A673 (cell line): ENCODE measurements around the gene FOXN3. TPM values are rescaled to one million over a fixed set of nuclear protein-coding genes. Genes with fewer than 3 reads are reported as not detected.

ENCODE experiments used
- BruUV-seq: library from RNA; stranded (reverse); fragments of 400-500 nt; replicated peaks from 2 replicates; lab custom pipeline; 2021; lab: Mats Ljungman, UMichigan
- CTCF ChIA-PET: fragments of 300-600 bp; sonication (Branson Sonifier 250); formaldehyde crosslinking; loops from one replicate; lab custom pipeline; 2022; ENCODE audit warnings: antibody characterized with exemption; lab: Charles Lee
- POLR2A ChIA-PET: fragments of 300-600 bp; sonication (Branson Sonifier 250); formaldehyde crosslinking; loops from one replicate; lab custom pipeline; 2022; ENCODE audit warnings: antibody characterized with exemption; ENCODE audit not compliant: low non-redundant PET; lab: Charles Lee
- DNase-seq: peaks from one replicate; pipeline ENCODE4 v3.0.0-alpha.2; 2015; ENCODE audit warnings: low spot score
- H3K27ac ChIP-seq: fragments of 200-600 bp; sonication (generic); 2 replicates; pipeline ENCODE4 v1.5.1; 2016; ENCODE audit warnings: mixed run types, low read depth, mild to moderate bottlenecking, mixed read lengths, antibody characterized with exemption, low read length; ENCODE audit not compliant: poor library complexity, severe bottlenecking
- H3K27me3 ChIP-seq: fragments of 200-600 bp; sonication (generic); replicated peaks from 2 replicates; pipeline ENCODE4 v1.6.1; 2017; ENCODE audit warnings: mixed run types, low read depth, mild to moderate bottlenecking, mixed read lengths, antibody characterized with exemption, low read length; ENCODE audit not compliant: insufficient read depth, poor library complexity
- H3K36me3 ChIP-seq: fragments of 200-600 bp; sonication (generic); 2 replicates; pipeline ENCODE4 v1.6.1; 2016; ENCODE audit warnings: mixed run types, mild to moderate bottlenecking, mixed read lengths, antibody characterized with exemption, low read length; ENCODE audit not compliant: insufficient read depth, poor library complexity, severe bottlenecking
- H3K4me1 ChIP-seq: fragments of 200-600 bp; sonication (generic); 2 replicates; pipeline ENCODE4 v1.6.1; 2017; ENCODE audit warnings: mixed run types, mild to moderate bottlenecking, mixed read lengths, antibody characterized with exemption, low read length; ENCODE audit not compliant: insufficient read depth, poor library complexity, severe bottlenecking
- H3K4me3 ChIP-seq: fragments of 200-600 bp; sonication (generic); 2 replicates; pipeline ENCODE4 v1.5.1; 2016; ENCODE audit warnings: low read depth, mixed run types, mild to moderate bottlenecking, mixed read lengths, low read length; ENCODE audit not compliant: poor library complexity, severe bottlenecking
- H3K9me3 ChIP-seq: fragments of 200-600 bp; sonication (generic); 2 replicates; pipeline ENCODE4 v1.6.1; 2016; ENCODE audit warnings: mixed run types, low read depth, mild to moderate bottlenecking, mixed read lengths, antibody characterized with exemption, low read length; ENCODE audit not compliant: poor library complexity, severe bottlenecking
- EZH2 ChIP-seq: fragments of 200-600 bp; sonication (generic); IDR thresholded peaks from 2 replicates; pipeline ENCODE4 v1.6.1; 2017; ENCODE audit warnings: borderline replicate concordance, low read depth, mild to moderate bottlenecking, mixed read lengths, antibody characterized with exemption, low read length; ENCODE audit not compliant: poor library complexity, severe bottlenecking
- intact Hi-C: fragments of 100-400 bp; cut with micrococcal nuclease; formaldehyde crosslinking; loops from one replicate; pipeline ENCODE4 v1.10.0; 2022; ENCODE audit not compliant: unreplicated experiment
- total RNA-seq: library from RNA; stranded (reverse); gene quantifications from 2 replicates; pipeline ENCODE4 v1.2.3, GENCODE V29; 2021
- TF ChIP-seq, protein P1 (sequence below): fragments of 300-800, 200-600 bp; sonication (generic); conservative IDR thresholded peaks from 2 replicates; pipeline ENCODE4 v1.5.1; 2017; ENCODE audit warnings: low read depth, mild to moderate bottlenecking, antibody characterized with exemption, low read length, moderate library complexity, mixed read lengths

FOXN3 gene
- total RNA-seq, 1 experiment from 2014 or later, result 15.3 TPM

DNA sequence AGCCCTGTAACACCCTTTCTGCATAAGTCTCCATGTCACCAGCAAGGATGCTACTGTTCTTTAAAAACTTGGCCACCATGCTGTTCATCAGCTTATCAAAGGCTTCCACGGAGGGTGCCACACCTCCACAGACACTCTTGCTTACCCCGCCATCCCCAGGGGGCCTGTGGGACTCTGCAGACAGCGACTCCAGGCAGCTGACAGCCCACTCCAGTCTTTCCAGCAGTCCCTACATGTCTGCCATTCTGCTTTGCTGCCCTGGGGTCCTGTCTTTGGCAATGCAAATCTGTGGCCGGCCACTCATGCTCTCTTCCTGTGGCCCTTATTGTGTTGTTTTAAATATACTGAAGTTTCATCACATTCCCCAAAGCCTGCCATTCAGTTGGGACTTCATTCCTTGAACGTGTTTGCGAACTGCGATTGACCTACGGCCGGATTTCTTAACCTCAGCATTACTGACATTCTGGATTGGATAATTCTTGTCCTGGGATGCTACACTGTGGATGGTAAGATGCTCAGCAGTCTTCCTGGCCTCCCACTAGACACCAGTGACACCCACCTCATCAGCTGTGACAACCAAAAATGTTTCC, 125.6 kb downstream of the FOXN3 start:
- no peak overlapping the region for H3K4me3 ChIP-seq
- no TSS peak for BruUV-seq
- H3K4me1 ChIP-seq, result no peaks in the 10 kb centered on the region
- POLR2A ChIA-PET, result no interaction called here
- H3K27ac ChIP-seq, result no peak overlapping the region
- no peak for DNase-seq
- H3K27me3 ChIP-seq, result no peaks in the 10 kb centered on the region
- intact Hi-C loops, result no loop called here
- no peak for TF ChIP-seq EZH2
- TF ChIP-seq, protein P1, sequence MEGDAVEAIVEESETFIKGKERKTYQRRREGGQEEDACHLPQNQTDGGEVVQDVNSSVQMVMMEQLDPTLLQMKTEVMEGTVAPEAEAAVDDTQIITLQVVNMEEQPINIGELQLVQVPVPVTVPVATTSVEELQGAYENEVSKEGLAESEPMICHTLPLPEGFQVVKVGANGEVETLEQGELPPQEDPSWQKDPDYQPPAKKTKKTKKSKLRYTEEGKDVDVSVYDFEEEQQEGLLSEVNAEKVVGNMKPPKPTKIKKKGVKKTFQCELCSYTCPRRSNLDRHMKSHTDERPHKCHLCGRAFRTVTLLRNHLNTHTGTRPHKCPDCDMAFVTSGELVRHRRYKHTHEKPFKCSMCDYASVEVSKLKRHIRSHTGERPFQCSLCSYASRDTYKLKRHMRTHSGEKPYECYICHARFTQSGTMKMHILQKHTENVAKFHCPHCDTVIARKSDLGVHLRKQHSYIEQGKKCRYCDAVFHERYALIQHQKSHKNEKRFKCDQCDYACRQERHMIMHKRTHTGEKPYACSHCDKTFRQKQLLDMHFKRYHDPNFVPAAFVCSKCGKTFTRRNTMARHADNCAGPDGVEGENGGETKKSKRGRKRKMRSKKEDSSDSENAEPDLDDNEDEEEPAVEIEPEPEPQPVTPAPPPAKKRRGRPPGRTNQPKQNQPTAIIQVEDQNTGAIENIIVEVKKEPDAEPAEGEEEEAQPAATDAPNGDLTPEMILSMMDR, result no peak
- H3K36me3 ChIP-seq, result no peaks in the 10 kb centered on the region
- CTCF ChIA-PET, result no interaction called here
- no peaks in the 10 kb centered on the region for H3K9me3 ChIP-seq

DNA sequence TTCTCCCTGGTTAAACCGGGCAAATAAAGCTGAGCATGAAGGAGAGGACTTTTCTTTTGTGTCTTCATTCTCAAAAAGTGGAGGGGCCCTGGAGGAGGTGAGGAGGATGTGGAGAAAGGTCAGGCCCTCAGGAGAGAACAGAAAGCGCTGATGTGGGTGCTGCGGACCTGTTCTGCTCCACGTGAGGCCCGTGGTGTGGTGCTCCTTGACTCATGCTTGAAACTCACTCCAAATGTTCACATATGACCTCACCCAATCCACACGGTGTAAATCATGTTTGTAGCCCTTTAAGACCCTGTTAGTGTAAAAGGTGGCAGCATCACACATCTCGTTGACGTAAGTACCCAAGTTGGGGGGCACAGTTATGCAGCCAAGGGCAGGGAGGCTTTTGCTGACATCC, 126.2 kb downstream of the FOXN3 start:
- no TSS peak for BruUV-seq
- no peak overlapping the region for H3K4me3 ChIP-seq
- H3K27ac ChIP-seq, result no peak overlapping the region
- H3K4me1 ChIP-seq, result no peaks in the 10 kb centered on the region
- intact Hi-C loops, result no loop called here
- H3K36me3 ChIP-seq, result no peaks in the 10 kb centered on the region
- H3K9me3 ChIP-seq, result no peaks in the 10 kb centered on the region
- H3K27me3 ChIP-seq, result no peaks in the 10 kb centered on the region
- no peak for DNase-seq
- CTCF ChIA-PET, result no interaction called here
- POLR2A ChIA-PET, result no interaction called here
- TF ChIP-seq, protein P1, result no peak
- TF ChIP-seq EZH2, result no peak

DNA sequence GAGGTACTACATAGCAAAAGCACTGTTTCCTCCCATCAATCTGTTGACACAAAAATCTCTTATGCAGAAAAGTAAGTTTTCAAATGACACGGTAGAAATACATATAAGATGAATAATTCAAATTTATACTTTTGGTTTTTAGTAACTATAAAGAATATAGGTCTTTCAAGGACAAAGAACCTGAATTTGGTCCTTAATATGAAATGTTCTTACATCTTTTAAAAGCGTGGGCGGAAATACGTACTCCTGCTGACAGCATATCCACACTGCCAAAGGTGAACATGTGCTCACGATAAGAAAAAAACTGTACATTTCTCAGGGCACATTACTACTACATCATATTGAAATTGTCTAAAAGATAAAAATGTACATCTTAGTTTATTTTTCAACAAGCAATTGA, 127.6 kb downstream of the FOXN3 start:
- no peaks in the 10 kb centered on the region for H3K27me3 ChIP-seq
- H3K27ac ChIP-seq, result no peak overlapping the region
- no peak overlapping the region for H3K4me3 ChIP-seq
- TF ChIP-seq EZH2, result no peak
- TF ChIP-seq, protein P1, result no peak
- ChIA-PET CTCF (no interaction called here), POLR2A (interaction anchor here (0.7 kb wide), 1 partner anchor 630 kb away, joined by 13 read pairs; no protein-coding TSS in a partner anchor)
- BruUV-seq, result no TSS peak
- H3K36me3 ChIP-seq, result no peaks in the 10 kb centered on the region
- DNase-seq, result no peak
- H3K9me3 ChIP-seq, result no peaks in the 10 kb centered on the region
- no peaks in the 10 kb centered on the region for H3K4me1 ChIP-seq
- intact Hi-C loops, result no loop called here
